ENCODE results near the gene RANBP10. TPM values are rescaled to one million over a fixed set of nuclear protein-coding genes. Genes with fewer than 3 reads are reported as not detected.

Gene RANBP10
- total RNA-seq, 1 experiment from 2014 or later = 5.4 TPM

DNA sequence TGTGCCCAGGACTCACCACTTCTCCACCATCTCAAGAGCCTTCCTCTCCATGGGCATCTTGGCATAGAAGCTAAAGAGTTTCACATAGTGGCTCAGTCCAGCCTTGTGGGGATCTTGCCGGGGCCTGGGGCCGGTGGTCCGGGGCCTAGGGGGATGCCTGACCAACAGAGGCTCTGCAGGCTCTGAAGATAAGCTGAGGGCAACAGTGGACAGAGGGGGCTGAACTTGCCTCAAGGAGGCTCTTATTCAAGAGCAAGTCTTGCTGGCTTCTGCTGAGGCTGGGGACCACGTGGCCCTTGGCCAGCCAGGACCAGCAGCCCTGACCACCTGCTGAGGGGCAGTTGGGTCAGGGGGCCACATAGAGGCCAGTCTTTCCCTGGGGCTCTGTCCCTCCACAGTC lies 22.3 kb upstream of the RANBP10 start:
- no peak for DNase-seq (ENCODE audit: low read depth)

DNA sequence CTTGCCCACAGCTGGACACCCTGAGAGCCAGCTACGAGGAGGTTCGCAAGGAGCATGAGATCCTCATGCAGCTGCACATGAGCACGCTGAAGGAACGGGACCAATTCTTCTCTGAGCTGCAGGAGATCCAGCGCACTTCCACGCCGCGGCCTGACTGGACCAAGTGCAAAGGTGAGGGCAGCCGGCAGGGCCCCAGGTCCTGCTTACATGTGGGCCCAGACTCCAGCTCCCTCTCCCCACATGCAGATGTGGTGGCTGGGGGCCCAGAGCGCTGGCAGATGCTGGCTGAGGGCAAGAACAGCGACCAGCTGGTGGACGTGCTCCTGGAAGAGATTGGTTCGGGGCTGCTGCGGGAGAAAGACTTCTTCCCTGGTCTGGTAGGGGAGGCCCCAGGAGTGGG lies 19.5 kb upstream of the RANBP10 start:
- DNase-seq (ENCODE audit: low read depth) = no peak

DNA sequence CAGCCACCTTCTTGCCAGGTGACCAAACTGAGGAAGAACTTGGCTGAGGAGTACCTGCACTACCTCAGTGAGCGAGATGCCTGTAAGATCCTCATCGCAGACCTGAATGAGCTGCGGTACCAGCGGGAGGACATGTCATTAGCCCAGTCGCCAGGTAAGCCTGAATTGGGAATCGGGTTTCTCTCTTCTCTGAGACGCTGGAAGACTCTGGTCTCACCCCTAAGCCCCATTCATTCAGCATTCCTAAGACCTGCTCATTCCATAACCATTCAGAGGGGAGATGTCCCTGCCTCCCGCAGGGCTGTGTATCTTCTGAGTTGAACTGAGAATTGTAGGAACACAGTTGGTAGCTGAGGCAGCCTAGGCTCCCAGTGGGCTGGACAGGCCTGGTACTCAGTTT lies 18.8 kb upstream of the RANBP10 start:
- no peak for DNase-seq (ENCODE audit: low read depth)

DNA sequence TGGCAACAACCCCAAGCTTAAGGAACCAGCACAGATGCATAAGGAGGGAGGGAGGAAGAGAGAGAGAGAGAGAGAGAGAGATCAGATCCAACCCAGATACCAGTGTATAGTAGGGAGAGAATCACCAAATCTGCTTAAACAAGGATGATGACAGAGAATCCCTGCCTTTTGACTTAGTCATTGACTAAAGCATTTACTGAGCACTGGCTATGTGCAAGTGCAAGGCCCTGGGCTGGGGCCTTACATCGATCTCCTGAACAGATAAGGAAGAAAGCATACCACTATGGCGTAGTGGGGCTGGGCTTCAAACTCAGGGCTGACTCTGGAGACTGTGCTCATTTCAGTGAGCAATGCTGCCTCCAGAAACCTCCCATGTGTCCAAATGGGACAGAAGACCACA lies 16.2 kb upstream of the RANBP10 start:
- no peak for DNase-seq (ENCODE audit: low read depth)

DNA sequence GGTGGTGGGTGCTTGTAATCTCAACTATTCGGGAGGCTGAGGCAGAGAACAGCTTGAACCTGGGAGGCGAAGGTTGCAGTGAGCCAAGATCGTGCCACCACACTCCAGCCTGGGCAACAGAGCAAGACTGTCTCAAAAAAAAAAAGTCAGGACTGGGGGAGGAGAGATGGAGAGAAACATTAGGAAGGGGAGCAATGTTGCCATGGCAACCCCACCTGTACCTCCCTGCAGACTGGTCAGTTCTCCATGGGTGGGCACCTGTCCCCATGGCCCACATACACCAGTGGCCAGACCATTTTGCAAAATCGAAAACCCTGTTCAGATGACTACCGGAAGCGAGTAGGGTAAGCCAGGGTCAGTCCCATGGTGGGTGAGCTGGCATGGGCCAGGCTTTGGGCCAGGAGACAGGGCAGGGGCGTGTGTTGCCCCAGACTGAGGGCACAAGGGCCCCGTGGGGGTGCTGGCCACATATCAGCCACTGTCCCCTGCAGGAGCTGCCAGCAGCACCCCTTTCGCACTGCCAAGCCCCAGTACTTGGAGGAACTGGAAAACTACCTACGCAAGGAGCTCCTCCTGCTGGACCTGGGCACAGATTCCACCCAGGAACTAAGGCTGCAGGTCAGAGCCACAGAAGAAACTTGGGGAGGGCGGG lies 14.4 kb upstream of the RANBP10 start:
- no peak for DNase-seq (ENCODE audit: low read depth)

DNA sequence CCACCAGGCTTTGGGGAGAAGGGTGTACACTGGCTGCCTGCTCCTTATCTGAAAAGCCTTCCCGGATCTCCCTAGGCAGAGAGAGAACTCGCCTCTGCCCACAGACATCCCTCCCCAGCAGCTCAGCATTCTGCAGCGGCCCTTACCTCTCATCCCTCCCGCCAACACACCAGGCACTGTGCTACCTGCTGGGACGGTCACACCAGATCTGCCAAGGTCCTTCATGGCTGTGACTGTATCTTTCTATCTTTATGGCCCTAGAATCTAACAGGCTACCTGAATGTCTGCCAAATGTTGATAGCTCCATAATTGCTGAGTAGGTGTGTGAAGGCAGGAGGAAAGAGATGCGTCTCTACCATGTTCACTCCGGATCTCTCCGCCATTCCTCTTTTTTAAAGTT lies 8.2 kb upstream of the RANBP10 start:
- no peak for DNase-seq (ENCODE audit: low read depth)

DNA sequence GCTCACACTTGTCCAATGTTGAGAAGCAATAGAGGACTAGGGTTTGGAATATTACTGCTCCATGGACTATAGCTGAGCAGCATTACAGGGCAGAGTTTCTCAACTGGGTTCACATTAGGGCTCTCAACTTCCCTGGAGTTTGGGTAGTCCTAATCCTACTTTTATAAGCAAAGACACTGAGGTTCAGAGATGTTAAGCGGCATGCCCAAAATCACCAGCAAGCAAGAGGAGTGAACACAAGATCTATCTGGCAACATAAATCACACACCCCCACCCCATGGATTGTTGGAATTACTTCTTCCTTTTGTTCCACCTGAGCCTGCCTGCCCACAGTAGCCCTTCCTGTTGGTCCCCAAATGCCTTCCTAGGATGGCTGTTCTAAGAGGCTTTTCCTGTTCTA lies 5.5 kb upstream of the RANBP10 start:
- no peak for DNase-seq (ENCODE audit: low read depth)

DNA sequence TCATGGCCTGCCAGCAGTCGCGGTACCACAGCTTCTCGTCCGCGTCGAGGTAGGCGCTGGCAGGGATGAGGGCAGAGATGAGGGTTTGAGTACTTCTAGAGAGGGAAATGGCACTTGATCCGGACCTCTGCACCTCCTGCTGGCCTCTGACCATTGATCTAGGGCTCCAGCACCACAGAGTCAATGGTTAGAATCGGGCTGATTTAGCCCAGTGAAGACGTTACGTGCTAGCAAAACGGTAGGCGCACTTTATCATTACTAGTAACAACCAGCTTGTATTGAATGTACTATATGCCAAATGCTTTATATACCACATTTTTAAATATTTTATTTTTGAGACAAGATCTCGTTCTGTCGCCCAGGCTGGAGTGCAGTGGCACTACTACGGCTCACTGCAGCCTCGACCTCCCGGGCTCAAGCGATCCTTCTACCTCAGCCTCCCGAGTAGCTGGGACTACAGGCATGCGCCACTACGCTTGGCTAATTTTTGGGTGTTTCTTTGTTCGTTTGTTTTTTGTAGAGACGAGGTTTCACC lies 855 bp upstream of the RANBP10 start:
- DNase-seq (ENCODE audit: low read depth) = no peak

DNA sequence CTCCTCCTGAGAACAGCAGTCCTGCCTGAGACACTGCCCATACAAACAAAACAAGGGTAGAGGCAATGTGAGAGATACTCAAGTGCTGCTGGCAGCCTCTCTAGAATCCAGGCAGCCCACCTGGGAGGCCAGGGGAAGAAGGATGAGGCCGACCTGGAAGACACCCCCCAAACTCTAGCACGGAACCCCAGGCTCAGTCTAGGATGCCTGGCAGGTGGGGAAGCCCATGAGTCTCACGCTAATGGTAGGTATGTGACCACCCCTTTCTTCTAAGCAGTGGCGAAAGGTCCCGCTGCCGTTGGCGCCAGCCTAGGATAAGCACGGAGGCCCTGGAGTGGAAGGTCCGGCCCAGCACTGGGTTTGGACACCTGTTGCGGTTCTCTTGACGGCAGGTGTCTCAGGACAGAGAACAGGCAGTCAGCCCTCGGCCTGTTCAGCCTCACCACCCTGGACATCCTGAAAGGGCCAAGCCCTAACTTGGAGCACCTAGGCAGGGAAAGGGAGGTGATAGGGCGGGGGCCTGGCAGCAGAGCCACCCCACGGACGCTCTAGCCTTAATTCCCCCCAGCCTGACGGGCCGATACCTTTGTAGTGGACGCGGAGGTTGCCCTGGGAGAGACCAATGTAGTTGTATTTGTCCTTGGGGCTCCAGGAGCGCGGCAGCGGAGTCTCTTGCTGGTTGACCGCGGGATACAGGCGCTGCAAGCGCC lies 487 bp downstream of the RANBP10 start:
- DNase-seq (ENCODE audit: low read depth) = no peak

DNA sequence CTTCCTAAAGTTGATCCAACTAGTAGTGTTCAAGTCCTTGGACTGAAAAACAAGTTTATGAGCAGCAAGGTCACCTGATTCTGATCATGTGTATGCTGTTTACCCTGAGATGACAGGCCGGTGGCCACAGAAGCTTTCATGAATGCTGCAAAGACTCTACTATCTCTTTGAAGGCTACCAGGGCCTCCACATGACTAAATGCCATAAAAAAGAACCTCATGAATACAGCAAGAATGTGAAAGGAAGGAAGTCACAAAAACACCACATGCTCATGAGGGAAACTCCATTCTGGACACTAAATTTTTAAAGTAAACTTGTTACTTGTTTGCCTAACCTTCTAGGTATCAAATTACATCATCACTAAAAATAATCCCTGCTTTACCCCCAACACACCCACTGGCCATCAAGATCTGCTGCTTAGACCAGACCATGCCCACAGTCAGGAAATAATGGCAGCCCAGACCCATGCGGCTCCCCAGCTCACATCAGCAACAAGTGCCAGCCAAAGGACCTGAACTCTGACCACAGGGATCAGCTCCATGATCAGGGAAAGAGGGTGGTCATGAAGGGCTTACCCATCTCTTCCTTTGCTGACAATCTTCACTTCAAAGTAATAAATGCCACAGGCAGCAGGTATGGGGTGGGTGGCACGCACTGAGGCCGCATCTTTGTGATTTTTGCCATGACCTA lies 1.4 kb downstream of the RANBP10 start:
- no peak for DNase-seq (ENCODE audit: low read depth)

DNA sequence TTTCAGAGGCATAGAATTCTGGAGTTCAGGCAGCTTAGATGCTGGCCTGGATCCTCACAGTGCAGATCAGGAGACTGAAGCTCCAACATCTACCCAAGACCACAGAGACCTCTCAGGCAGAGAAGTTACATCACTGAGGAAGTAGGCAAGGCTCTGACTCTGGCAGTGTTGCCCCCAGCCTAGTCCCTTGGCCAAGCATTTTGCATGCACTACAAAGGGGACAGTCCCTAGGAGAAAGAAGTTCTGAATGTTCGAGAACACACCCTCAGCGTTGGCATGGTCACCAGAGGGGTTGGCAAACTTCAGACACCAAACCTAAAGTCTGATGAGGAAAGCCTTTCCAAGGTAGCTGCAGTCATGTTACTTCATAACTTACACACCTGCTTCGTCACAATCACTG lies 2.5 kb downstream of the RANBP10 start:
- DNase-seq (ENCODE audit: low read depth) = no peak

DNA sequence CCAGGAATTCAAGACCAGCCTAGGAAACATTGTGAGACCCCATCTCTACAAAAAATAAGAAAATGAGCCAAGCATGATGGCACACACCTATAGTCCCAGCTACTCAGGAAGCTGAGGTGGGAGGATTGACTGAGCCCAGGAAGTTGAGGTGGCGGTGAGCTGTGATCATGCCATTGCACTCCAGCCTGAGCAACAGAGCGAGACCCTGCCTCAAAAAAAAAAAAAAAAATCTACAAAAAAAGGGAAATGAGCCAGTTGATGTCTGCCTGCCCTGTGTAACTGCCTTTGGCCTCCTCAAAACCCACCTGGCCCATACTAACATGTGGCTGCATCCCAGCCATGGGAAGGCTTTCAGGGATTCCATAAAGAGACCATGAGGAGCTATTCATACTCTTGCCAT lies 4.5 kb downstream of the RANBP10 start:
- DNase-seq (ENCODE audit: low read depth) = no peak

DNA sequence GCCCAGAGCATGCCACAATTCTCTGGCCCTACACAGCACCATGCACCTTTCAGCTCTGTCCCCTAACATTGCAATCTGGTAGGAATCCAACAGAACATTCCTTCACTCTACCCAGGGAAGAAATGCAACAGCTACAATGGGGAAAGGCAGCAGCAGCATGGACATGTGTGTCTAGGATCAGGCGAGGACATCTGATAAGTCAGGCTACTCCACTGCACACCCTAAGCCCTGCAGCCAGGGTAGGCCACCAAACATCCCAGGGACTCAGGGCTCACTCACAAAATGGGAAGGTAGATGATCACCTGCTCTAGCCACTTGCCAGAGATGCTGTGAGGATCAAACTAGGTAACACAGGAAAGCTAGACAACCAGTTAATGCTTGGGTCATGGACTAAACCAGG lies 5.1 kb downstream of the RANBP10 start:
- no peak for DNase-seq (ENCODE audit: low read depth)

DNA sequence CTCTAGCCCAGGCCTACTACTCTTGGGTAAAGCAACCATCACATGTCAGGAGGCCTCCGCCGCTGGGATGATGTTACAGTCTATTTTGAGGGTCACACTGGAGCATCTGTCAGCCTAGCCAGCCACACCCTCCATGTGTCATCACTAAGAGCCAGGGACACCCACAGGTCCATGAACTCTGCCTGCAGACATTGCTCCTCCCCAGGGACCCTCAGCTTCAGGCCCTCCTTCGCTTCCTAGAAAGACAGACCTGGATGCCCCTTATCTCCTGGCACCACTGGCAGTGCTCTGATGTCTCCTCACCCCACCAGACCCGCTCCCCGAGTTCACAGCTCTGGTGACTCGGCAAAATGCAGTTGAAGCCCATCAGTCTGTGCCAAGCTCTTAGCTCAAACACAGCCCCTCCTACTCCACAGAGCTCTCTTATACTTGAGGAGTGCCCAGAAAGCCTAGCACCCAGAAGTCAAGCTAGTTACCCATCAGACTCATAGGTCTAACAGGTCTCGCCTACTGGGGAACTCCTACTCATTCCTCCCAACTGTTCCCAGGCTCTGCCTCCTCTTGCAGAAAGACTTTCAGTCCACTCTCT lies 5.9 kb downstream of the RANBP10 start:
- no peak for DNase-seq (ENCODE audit: low read depth)

DNA sequence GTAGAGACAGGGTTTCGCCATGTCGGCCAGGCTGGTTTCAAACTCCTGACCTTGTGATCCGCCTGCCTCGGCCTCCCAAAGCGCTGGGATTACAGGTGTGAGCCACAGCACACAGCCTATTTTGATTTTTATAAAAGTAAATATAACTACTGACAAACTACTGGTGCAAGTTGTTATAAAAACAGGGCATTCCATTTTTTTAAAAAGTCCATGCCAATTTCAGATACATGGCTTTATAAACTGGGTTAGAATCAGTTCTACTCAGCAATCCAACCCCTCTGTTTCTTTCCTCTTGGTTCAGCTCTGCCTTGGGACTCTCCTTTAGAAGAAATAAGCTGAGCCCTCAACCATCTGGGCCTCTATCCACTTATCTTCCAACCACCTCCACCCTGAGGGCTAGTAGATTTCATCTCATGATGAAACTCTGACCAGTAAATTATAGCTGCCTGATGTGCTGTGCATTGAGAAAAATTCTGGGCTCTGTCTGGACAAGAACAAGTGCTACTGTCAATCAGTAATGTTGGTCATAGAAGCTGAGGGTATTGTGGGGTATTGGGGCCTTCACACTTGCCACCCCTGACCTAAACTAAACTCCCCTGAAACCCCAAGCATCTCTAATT lies 10.2 kb downstream of the RANBP10 start:
- no peak for DNase-seq (ENCODE audit: low read depth)

DNA sequence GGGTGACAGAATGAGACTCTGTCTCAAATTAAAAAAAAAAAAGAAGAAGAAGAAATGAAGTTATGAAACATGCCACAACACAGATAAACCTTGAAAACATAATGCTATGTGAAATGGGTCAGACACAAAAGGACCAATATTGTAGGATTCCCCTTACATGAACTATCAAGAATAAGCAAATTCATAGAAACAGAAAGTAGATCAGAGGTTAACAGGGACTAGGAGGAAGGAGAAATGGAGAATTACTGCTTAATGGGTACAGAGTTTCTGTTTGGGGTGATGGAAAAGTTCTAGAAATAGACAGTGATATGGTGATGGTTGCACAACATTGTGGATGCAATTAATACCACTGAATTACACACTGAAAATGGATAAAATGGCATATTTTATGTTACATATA lies 16.3 kb downstream of the RANBP10 start:
- no peak for DNase-seq (ENCODE audit: low read depth)

DNA sequence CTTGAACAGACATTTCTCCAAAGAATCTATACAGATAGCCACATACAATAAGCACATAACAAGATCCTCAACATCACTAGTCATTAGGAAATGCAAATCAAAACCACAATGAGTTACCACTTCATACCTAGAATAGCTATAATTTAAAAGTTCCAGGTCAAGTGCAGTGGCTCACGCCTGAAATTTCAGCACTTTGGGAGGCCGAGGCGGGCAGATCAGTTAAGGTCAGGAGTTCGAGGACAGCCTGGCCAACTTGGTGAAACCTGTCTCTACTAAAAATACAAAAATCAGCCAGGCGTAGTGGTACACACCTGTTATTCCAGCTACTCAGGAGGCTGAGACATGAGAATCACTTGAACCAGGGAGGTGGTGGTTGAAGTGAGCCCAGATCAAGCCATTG lies 19.9 kb downstream of the RANBP10 start:
- DNase-seq (ENCODE audit: low read depth) = no peak

DNA sequence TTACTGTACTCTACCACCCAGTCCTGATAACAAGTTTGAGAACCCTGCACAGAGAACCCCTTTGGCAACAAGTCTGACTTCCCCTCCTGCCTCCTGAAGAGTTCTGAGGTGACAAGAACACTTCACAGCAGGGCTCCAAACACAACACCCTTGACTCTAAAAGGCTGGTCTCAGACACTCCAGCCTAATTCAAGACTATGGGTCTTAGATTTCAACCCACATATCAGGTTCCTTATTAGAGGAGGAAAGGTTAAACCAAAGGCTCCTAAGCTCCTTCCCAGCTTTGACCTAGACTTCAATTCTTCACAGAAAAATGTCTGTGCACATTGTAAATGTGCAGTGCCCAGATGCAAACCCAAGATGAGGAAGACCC lies 23.0 kb downstream of the RANBP10 start:
- DNase-seq (ENCODE audit: low read depth) = no peak

DNA sequence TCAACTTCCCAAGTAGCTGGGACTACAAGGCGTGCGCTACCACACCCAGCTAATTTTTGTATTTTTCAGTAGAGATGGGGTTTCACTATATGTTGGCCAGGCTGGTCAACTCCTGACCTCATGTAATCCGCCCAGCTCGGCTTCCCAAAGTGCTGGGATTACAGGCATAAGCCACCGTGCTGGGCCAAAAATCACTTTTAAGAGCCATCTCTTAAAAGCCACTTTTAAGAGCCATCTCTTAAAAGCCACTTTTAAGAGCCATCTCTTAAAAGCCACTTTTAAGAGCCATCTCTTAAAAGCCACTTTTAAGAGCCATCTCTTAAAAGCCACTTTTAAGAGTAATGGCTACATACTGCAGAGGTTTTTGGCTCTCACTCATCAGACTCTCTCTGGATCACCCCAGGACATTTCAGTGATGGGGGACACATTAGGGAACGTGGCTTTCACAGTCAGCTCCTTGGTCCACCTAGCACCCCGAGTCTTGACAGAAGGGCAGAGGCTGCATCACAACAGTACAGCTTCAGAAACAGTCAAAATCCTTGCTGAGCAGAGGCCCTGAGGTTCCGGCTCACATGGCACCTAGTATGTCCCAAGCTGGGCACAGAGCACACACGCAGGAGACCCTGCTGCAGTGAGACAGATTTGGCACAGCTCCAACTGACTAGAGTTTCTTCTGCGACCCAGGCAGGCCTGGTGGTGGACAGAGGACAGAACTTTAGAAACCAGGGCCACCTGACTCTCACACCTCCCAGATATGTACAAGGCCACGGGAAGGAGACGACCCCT lies 23.6 kb downstream of the RANBP10 start:
- DNase-seq (ENCODE audit: low read depth) = no peak

DNA sequence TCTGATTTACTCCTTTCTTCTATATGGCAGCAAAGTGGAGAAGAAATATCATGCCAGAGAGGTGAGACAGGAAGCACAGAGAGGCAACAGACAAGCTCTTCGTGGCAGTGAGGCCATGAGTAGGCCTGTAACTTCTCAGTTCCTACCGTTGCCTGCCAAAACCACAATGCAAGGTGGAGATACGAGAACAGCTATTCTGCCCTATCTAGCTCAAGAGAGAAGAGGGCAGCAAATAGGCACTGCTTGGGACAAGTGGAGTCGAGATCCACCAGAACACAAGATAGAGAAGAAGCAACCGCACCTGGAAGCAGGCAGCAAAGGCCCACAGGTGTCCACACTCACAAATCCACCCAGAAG lies 24.8 kb downstream of the RANBP10 start:
- no peak for DNase-seq (ENCODE audit: low read depth)

DNA sequence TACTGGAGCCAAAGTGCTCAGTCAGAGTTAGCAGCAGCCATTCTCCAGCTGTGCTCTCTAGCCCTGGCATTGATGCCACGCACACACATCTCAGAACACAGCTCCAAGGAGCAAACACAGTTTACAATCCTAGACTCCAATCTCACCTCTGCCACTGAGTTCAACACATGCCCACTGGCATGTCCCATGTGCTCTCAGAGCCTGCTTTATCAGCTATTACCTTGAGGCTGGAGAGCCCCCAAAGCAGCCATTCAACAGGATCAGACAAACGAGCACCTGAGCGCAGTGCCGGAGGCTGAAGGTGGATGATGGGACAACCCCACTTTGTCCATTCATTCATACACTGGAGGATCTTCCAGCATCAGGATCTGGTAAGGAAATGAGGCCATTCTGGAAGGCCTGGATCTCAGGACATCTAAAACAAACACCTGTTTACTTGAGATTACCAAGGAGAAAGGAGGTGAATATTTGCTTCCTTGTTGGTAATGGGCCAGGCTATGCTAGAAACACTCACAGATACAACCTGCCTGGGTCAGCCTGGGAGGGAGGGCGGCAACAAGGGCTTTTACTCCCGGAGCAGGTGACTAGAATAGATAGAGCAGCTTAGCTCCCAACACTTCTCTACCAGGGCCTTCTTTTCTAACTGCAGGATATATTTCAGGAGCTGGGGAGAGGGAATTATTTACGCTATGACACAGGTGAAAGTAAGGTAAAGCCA lies 25.4 kb downstream of the RANBP10 start:
- no peak for DNase-seq (ENCODE audit: low read depth)
